ENCODE results near the gene SAE1.

DNA sequence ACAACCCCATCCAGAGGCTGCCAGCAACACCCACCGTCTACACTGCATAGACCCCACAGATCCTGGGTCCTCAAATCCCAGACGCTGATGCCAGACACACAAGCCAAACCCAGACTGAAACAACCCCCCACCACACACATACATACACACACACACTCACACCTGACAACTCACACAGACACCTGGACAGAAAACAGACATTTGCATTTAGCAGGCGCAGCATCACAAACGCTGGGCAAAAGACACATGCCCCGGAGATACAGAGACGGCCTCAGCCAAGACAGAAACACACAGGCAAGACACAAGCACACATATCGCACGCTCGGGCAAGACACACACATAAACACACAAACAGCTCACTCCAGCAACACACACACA, 99.0 kb downstream of the SAE1 start:
- TF ChIP-seq EZH2 (IDR thresholded peaks at IDR 0.05; ENCODE audit: borderline replicate concordance, insufficient read depth, low read depth, low read length, poor library complexity, severe bottlenecking), result no peak
- TF ChIP-seq, protein P1, sequence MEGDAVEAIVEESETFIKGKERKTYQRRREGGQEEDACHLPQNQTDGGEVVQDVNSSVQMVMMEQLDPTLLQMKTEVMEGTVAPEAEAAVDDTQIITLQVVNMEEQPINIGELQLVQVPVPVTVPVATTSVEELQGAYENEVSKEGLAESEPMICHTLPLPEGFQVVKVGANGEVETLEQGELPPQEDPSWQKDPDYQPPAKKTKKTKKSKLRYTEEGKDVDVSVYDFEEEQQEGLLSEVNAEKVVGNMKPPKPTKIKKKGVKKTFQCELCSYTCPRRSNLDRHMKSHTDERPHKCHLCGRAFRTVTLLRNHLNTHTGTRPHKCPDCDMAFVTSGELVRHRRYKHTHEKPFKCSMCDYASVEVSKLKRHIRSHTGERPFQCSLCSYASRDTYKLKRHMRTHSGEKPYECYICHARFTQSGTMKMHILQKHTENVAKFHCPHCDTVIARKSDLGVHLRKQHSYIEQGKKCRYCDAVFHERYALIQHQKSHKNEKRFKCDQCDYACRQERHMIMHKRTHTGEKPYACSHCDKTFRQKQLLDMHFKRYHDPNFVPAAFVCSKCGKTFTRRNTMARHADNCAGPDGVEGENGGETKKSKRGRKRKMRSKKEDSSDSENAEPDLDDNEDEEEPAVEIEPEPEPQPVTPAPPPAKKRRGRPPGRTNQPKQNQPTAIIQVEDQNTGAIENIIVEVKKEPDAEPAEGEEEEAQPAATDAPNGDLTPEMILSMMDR (IDR thresholded peaks at IDR 0.05), result no peak
